HCT116 (cell line): ENCODE measurements around the gene ZNF503. TPM values are rescaled to one million over a fixed set of nuclear protein-coding genes. Genes with fewer than 3 reads are reported as not detected.

Experiments
- ATAC-seq: fragments of 200-7000 bp; cut with Tn5 transposase; 2 replicates; pipeline ENCODE4 v1.9.1; 2020; ENCODE audit warnings: mild to moderate bottlenecking, moderate library complexity
- BruUV-seq: library from RNA; stranded (reverse); fragments of 400-500 nt; replicated peaks from 2 replicates; lab custom pipeline; 2021; lab: Mats Ljungman, UMichigan
- CTCF ChIA-PET: fragments of 300-600 bp; sonication (Branson Sonifier 250); formaldehyde crosslinking; loops from one replicate; lab custom pipeline; 2021; ENCODE audit warnings: antibody characterized with exemption; lab: Charles Lee
- POLR2A ChIA-PET: fragments of 300-600, 350-600 bp; sonication (Branson Sonifier 250); formaldehyde crosslinking; loops from one replicate; lab custom pipeline; 2021; ENCODE audit warnings: antibody characterized with exemption; lab: Charles Lee
- RAD21 ChIA-PET, 2 experiments: fragments of 300-600 bp; sonication (Branson Sonifier 250); formaldehyde crosslinking; loops; one replicate each; lab custom pipeline; 2023; ENCODE audit warnings: low total read pairs in 2 of 2; ENCODE audit not compliant: uncharacterized antibody in 2 of 2, unreplicated experiment in 2 of 2, low non-redundant PET in 1 of 2; lab: Charles Lee
- DNase-seq: peaks from one replicate; pipeline ENCODE4 v3.0.0-alpha.2; 2010; ENCODE audit warnings: low read depth, low spot score
- H2AFZ ChIP-seq: fragments of 200-600 bp; shearing (Covaris generic), sonication (generic); 2 replicates; pipeline ENCODE4 v1.6.1; 2017; ENCODE audit warnings: low read depth, mixed run types, mixed read lengths, antibody characterized with exemption, low read length; ENCODE audit not compliant: poor library complexity, severe bottlenecking
- H3K27ac ChIP-seq: 2 replicates; pipeline ENCODE4 v1.5.1; 2012; ENCODE audit warnings: low read depth, low read length
- H3K27me3 ChIP-seq: fragments of 200-600 bp; sonication (generic); 2 replicates; pipeline ENCODE4 v1.6.1; 2016; ENCODE audit warnings: mixed run types, low read length, mixed read lengths; ENCODE audit not compliant: insufficient read depth
- H3K36me3 ChIP-seq, 2 experiments: fragments of 200-500 bp in 1 of 2; fragments of 200-600 bp in 1 of 2; sonication (Bioruptor generic) in 1 of 2; sonication (generic) in 1 of 2; 2 replicates each; pipeline versions ENCODE4 v1.5.1 to v1.6.1; 2014 to 2016; ENCODE audit warnings: low read length in 2 of 2, inconsistent platforms in 1 of 2, mixed read lengths in 1 of 2, mixed run types in 1 of 2; ENCODE audit not compliant: insufficient read depth in 2 of 2, control insufficient read depth in 1 of 2
- H3K4me1 ChIP-seq, 2 experiments: fragments of 200-600 bp in 1 of 2; sonication (generic) in 1 of 2; 2 replicates each; pipeline versions ENCODE4 v1.5.1 to v1.6.1; 2012 to 2017; ENCODE audit warnings: low read length in 2 of 2, inconsistent platforms in 1 of 2, mild to moderate bottlenecking in 1 of 2, mixed read lengths in 1 of 2, mixed run types in 1 of 2, moderate library complexity in 1 of 2; ENCODE audit not compliant: insufficient read depth in 2 of 2, control insufficient read depth in 1 of 2
- H3K4me2 ChIP-seq: fragments of 200-600 bp; sonication (generic); 2 replicates; pipeline ENCODE4 v1.6.1; 2017; ENCODE audit warnings: mixed run types, low read length, mixed read lengths
- H3K4me3 ChIP-seq, 2 experiments: fragments of 200-600 bp in 1 of 2; sonication (generic) in 1 of 2; replicated peaks in 1 of 2; 2 replicates each; pipeline ENCODE4 v1.5.1; 2011 to 2016; ENCODE audit warnings: low read length in 2 of 2, control low read depth in 1 of 2, low read depth in 1 of 2, mild to moderate bottlenecking in 1 of 2, mixed read lengths in 1 of 2, mixed run types in 1 of 2
- H3K79me2 ChIP-seq: fragments of 200-600 bp; sonication (generic); 2 replicates; pipeline ENCODE4 v1.6.1; 2017; ENCODE audit warnings: mild to moderate bottlenecking, mixed run types, low read length, moderate library complexity, mixed read lengths; ENCODE audit not compliant: insufficient read depth
- H3K9ac ChIP-seq: fragments of 200-600 bp; sonication (generic); 2 replicates; pipeline ENCODE4 v1.6.1; 2016; ENCODE audit warnings: low read length, mixed read lengths
- H3K9me2 ChIP-seq: fragments of 200-600 bp; sonication (generic), shearing (Covaris generic); 2 replicates; pipeline ENCODE4 v1.6.1; 2017; ENCODE audit warnings: mixed run types, mild to moderate bottlenecking, moderate library complexity; ENCODE audit not compliant: insufficient read depth
- H3K9me3 ChIP-seq, 2 experiments: fragments of 200-500 bp in 1 of 2; fragments of 200-600 bp in 1 of 2; sonication (Bioruptor generic) in 1 of 2; sonication (generic) in 1 of 2; 2 replicates each; pipeline ENCODE4 v1.6.1; 2014 to 2017; ENCODE audit warnings: low read length in 2 of 2, mixed read lengths in 2 of 2, inconsistent platforms in 1 of 2, low read depth in 1 of 2, mild to moderate bottlenecking in 1 of 2, mixed run types in 1 of 2, moderate library complexity in 1 of 2; ENCODE audit not compliant: control insufficient read depth in 1 of 2, insufficient read depth in 1 of 2
- H4K20me1 ChIP-seq: fragments of 200-600 bp; sonication (generic), shearing (Covaris generic); 2 replicates; pipeline ENCODE4 v1.6.1; 2017; ENCODE audit warnings: mixed run types, mild to moderate bottlenecking, moderate library complexity; ENCODE audit not compliant: insufficient read depth
- CBX3 ChIP-seq: IDR thresholded peaks from 2 replicates; pipeline ENCODE4 v1.6.1; 2012; ENCODE audit warnings: low read depth
- FOSL1 ChIP-seq: IDR thresholded peaks from 2 replicates; pipeline ENCODE4 v1.6.1; 2012; ENCODE audit warnings: low read depth
- SP1 ChIP-seq: IDR thresholded peaks from 2 replicates; pipeline ENCODE4 v1.6.1; 2012; ENCODE audit warnings: low read depth
- TCF7L2 ChIP-seq: IDR thresholded peaks from 2 replicates; pipeline ENCODE4 v1.7.0; 2011; ENCODE audit warnings: borderline replicate concordance, inconsistent platforms; ENCODE audit not compliant: insufficient read depth, insufficient read length; ENCODE audit errors: extremely low read depth
- YY1 ChIP-seq: IDR thresholded peaks from 2 replicates; pipeline ENCODE4 v1.6.1; 2011; ENCODE audit warnings: low read length, low read depth, moderate library complexity, mild to moderate bottlenecking; ENCODE audit not compliant: insufficient replicate concordance; ENCODE audit errors: extremely low read depth
- ZFX ChIP-seq: fragments of 450-650 bp; IDR thresholded peaks from 2 replicates; pipeline ENCODE4 v1.6.1; 2017
- intact Hi-C: fragments of 100-400 bp; cut with micrococcal nuclease; formaldehyde crosslinking; loops from 2 replicates; pipeline ENCODE4 v1.10.0; 2022
- total RNA-seq: library from RNA; stranded (reverse); gene quantifications from one replicate; pipeline ENCODE4 v1.2.1, GENCODE V29; 2021; ENCODE audit not compliant: unreplicated experiment
- TF ChIP-seq, protein P1 (sequence below), 3 experiments: fragments of 200-600 bp in 1 of 3; sonication (generic) in 1 of 3; IDR thresholded peaks in 2 of 3; conservative IDR thresholded peaks in 1 of 3; 2 replicates each; pipeline ENCODE4 v1.5.1; 2012 to 2017; ENCODE audit warnings: low read depth in 2 of 3, low read length in 2 of 3, antibody characterized with exemption in 1 of 3, borderline replicate concordance in 1 of 3, control low read depth in 1 of 3, mild to moderate bottlenecking in 1 of 3, mixed read lengths in 1 of 3, mixed run types in 1 of 3, moderate library complexity in 1 of 3; ENCODE audit not compliant: insufficient read depth in 1 of 3

The ZNF503 gene
- total RNA-seq, 1 experiment from 2014 or later, result 30.4 TPM

DNA sequence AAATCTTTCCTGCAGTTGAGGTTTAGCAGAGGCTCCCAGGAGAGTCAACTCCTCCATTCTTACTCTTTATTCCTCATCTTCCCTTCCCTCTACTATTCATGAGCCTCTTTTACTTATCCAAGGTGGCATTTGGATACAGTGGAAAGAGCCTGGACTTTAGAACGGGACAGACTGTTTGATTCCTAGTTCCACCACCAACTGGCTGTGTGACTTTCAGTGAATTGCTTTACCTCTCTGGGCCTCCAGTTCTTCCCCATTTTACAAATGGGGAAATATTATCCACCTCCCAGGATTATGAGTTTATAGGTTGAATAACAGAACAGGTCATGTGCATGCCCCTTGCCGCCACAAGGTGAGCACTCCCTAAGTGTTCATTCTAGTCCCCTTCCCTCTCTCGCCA lies 49.9 kb downstream of the ZNF503 start:
- no peak for DNase-seq
- ChIA-PET POLR2A (no interaction called here), RAD21 (no interaction called here), CTCF (no interaction called here)
- Histone ChIP-seq H3K9ac (no peak overlapping the region), H3K79me2 (no peaks in the 10 kb centered on the region), H3K4me3 (no peak overlapping the region), H3K4me2 (no peak overlapping the region), H3K4me1 (peaks cover 8 to 19% of the 10 kb centered on the region in 2 experiments; a peak in 3 of 4 replicates), H3K27ac (no peak overlapping the region), H4K20me1 (no peaks in the 10 kb centered on the region), H2AFZ (no peak overlapping the region), H3K9me3 (no peaks in the 10 kb centered on the region), H3K27me3 (no peaks in the 10 kb centered on the region), H3K9me2 (no peaks in the 10 kb centered on the region), H3K36me3 (no peaks in the 10 kb centered on the region)
- BruUV-seq, result no TSS peak
- no peak for ATAC-seq
- TF ChIP-seq FOSL1, result no peak
- intact Hi-C loops, result no loop called here

DNA sequence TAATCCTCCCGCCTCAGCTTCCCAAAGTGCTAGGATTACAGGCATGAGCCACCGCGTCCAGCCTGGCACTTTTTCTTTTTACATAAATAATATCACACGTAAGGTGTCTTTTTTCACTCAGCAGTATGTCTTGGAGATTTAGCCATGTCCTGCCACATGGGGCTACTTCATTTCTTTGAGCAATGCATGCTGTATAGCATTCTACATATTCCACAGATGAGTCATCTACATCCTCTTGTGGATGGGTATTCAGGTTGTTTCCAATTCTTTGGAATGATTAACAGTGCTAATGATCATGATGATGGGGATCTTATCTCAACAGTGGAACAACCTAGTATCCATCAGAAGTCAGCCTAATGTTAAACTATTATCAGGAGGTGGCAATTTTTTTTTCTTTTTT lies 50.8 kb downstream of the ZNF503 start:
- H3K4me2 ChIP-seq, result peak overlapping the region; percentile 41
- DNase-seq (peak; percentile 7), ATAC-seq (peak; percentile 77)
- H3K27me3 ChIP-seq, result no peaks in the 10 kb centered on the region
- TF ChIP-seq, protein P1, sequence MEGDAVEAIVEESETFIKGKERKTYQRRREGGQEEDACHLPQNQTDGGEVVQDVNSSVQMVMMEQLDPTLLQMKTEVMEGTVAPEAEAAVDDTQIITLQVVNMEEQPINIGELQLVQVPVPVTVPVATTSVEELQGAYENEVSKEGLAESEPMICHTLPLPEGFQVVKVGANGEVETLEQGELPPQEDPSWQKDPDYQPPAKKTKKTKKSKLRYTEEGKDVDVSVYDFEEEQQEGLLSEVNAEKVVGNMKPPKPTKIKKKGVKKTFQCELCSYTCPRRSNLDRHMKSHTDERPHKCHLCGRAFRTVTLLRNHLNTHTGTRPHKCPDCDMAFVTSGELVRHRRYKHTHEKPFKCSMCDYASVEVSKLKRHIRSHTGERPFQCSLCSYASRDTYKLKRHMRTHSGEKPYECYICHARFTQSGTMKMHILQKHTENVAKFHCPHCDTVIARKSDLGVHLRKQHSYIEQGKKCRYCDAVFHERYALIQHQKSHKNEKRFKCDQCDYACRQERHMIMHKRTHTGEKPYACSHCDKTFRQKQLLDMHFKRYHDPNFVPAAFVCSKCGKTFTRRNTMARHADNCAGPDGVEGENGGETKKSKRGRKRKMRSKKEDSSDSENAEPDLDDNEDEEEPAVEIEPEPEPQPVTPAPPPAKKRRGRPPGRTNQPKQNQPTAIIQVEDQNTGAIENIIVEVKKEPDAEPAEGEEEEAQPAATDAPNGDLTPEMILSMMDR (IDR thresholded peaks at IDR 0.05 in 2 of 3, conservative IDR thresholded peaks at IDR 0.05 in 1 of 3; ENCODE audit: borderline replicate concordance in 1 of 3, insufficient read depth in 1 of 3, low read depth in 2 of 3, low read length in 2 of 3), result no peak
- no peak for TF ChIP-seq TCF7L2
- TF ChIP-seq SP1, result no peak
- no peak for TF ChIP-seq YY1
- no peak for TF ChIP-seq ZFX
- 0 out of 2 replicates have a peak, but pooled peaks have one; percentile 17 for TF ChIP-seq FOSL1
- TF ChIP-seq CBX3, result no peak
- TF ChIP-seq, all 23 proteins: peak for 1
- H3K9me2 ChIP-seq, result no peaks in the 10 kb centered on the region
- CTCF ChIA-PET, result no interaction called here
- no peaks in the 10 kb centered on the region for H3K9me3 ChIP-seq
- no peaks in the 10 kb centered on the region for H3K36me3 ChIP-seq
- no TSS peak for BruUV-seq
- peaks cover 8 to 19% of the 10 kb centered on the region in 2 experiments; a peak in 3 of 4 replicates for H3K4me1 ChIP-seq
- no peak overlapping the region for H3K27ac ChIP-seq
- POLR2A ChIA-PET, result no interaction called here
- H3K4me3 ChIP-seq, result no peak overlapping the region
- H3K9ac ChIP-seq, result no peak overlapping the region
- RAD21 ChIA-PET, result no interaction called here
- H2AFZ ChIP-seq, result no peak overlapping the region
- no peaks in the 10 kb centered on the region for H4K20me1 ChIP-seq
- intact Hi-C loops, result no loop called here
- no peaks in the 10 kb centered on the region for H3K79me2 ChIP-seq

Other genes starting within 250 kb of the ZNF503 start
- gene VDAC2, start 191.0 kb downstream of the ZNF503 start, total RNA-seq, result 289 TPM
- gene COMTD1, start 165.8 kb downstream of the ZNF503 start, total RNA-seq, result 35.1 TPM
- 4.8 TPM for gene LRMDA, start 29.9 kb upstream of the ZNF503 start, total RNA-seq